ENCODE measurements around the gene CUL5. TPM values are rescaled to one million over a fixed set of nuclear protein-coding genes. Genes with fewer than 3 reads are reported as not detected.
"Not testable (repeated sequence)": the region's sequence is repeated elsewhere in the genome, so short reads cannot be mapped to it uniquely, and the experiment has no call there.

CUL5 gene
- total RNA-seq, 2 donors from 2014 or later: 28.1 to 46.4 TPM

DNA sequence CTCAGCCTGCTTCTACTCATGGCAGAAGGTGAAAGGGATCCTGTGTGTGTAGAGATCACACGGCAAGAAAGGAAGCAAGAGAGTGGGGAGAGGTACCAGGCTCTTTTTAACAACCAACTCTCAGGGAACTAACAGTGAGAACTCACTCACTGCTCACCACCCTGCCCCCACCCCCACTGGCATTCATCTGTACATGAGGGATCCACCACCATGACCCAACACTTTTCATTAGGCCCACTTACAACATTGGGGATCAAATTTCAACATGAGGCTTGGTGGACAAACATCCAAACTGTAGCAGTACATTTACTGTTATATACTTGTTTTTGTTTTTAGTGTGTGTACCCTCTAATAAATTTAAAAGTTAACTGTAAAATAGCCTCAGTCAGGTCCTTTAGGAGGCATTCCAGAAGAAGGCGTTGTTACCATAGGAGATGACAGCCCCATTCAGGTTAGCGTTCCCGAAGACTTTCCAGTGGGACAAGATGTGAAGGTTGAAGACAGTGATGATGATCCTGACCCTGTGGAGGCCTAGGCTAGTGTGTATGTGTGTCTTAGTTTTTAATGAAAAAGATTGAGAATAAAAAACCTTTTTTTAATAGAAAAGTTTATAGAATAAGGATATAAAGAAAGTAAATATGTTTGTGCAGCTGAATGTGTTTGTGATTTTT, 11.3 kb downstream of the CUL5 start:
- peaks cover 4% of the 10 kb centered on the region for H3K4me1 ChIP-seq (replicated peaks)
- H3K4me3 ChIP-seq: no peak overlapping the region
- DNase-seq (ENCODE audit: low spot score): no peak
- H3K9me3 ChIP-seq: no peaks in the 10 kb centered on the region
- no peaks in the 10 kb centered on the region for H3K36me3 ChIP-seq
- H3K27ac ChIP-seq: no peak overlapping the region
- intact Hi-C loops (cut with DNase I): loop anchor here (10.0 kb wide), 1 partner anchor 635 kb away; no protein-coding TSS in a partner anchor
- no peaks in the 10 kb centered on the region for H3K27me3 ChIP-seq (replicated peaks; ENCODE audit: insufficient read depth)
- WGBS: 57% methylated on average over 4 of the region's 4 CpGs
- TF ChIP-seq POLR2A (IDR thresholded peaks at IDR 0.05) (no peak), POLR2AphosphoS5 (IDR thresholded peaks at IDR 0.05) (no peak)
- TF ChIP-seq, protein P1, sequence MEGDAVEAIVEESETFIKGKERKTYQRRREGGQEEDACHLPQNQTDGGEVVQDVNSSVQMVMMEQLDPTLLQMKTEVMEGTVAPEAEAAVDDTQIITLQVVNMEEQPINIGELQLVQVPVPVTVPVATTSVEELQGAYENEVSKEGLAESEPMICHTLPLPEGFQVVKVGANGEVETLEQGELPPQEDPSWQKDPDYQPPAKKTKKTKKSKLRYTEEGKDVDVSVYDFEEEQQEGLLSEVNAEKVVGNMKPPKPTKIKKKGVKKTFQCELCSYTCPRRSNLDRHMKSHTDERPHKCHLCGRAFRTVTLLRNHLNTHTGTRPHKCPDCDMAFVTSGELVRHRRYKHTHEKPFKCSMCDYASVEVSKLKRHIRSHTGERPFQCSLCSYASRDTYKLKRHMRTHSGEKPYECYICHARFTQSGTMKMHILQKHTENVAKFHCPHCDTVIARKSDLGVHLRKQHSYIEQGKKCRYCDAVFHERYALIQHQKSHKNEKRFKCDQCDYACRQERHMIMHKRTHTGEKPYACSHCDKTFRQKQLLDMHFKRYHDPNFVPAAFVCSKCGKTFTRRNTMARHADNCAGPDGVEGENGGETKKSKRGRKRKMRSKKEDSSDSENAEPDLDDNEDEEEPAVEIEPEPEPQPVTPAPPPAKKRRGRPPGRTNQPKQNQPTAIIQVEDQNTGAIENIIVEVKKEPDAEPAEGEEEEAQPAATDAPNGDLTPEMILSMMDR (IDR thresholded peaks at IDR 0.05): no peak

DNA sequence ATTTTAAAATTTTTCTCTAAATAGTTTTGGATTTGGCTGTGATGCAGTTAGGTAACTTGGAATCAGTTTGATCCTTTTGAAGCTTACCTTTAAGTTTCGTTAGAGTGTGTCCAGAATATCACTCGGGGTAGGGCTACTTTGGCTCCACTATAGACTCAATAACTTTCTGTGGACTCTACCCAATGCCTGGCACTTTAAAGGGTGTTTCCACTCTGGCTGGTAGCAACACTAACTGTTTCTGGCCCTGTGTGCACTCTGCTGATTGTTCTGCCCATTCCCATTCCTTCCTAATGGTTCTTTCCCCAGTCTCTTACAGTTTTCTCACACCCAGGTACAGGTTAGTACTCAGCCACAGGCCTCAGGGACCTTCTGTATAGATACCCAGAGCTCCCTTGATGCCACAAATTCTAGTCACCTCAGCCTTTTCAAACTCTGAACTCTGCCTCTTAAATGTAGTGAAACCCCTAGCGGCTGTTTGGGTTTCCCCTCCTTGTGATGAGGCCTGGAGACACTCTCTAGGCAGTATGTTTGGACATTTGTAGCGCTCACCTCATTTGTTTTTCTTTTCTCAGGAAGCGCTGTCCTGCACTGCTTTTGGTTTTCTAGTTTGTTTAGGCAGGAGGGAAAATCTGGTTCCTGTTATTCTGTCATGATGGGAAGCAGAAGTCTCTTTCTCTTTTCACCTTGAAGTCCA, 16.8 kb downstream of the CUL5 start:
- 52% methylated on average over 5 of the region's 5 CpGs for WGBS
- H3K27me3 ChIP-seq (replicated peaks; ENCODE audit: insufficient read depth): no peaks in the 10 kb centered on the region
- no peak overlapping the region for H3K27ac ChIP-seq
- intact Hi-C loops (cut with DNase I): no loop called here
- H3K9me3 ChIP-seq: no peaks in the 10 kb centered on the region
- no peaks in the 10 kb centered on the region for H3K36me3 ChIP-seq
- TF ChIP-seq POLR2A (IDR thresholded peaks at IDR 0.05): no peak
- TF ChIP-seq, protein P1 (IDR thresholded peaks at IDR 0.05): no peak
- TF ChIP-seq POLR2AphosphoS5 (IDR thresholded peaks at IDR 0.05): no peak
- H3K4me3 ChIP-seq: no peak overlapping the region
- no peak for DNase-seq (ENCODE audit: low spot score)
- no peaks in the 10 kb centered on the region for H3K4me1 ChIP-seq (replicated peaks)

DNA sequence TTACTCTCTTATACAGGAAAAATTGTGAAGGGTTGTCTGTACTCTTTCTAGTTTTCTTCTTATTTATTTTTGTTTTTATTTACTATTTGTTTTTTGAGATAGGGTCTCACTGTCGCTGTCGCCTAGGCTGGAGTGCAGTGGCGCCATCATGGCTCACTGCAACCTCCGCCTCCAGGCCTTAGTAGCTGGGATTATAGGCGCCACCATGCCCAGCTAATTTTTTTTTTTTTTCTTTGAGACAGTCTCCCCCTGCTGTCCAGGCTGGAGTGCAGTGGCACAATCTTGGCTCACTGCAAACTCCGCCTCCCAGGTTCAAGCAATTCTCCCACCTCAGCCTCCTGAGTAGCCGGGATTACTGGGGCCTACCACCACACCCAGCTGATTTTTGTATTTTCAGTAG, 18.4 kb downstream of the CUL5 start:
- TF ChIP-seq POLR2A (IDR thresholded peaks at IDR 0.05) (no peak), POLR2AphosphoS5 (IDR thresholded peaks at IDR 0.05) (no peak)
- TF ChIP-seq, protein P1 (IDR thresholded peaks at IDR 0.05): no peak
- WGBS: 93% methylated on average over 7 of the region's 7 CpGs
- Histone ChIP-seq H3K4me3 (no peak overlapping the region), H3K9me3 (no peaks in the 10 kb centered on the region), H3K27me3 (replicated peaks; ENCODE audit: insufficient read depth) (no peaks in the 10 kb centered on the region), H3K4me1 (replicated peaks) (no peaks in the 10 kb centered on the region), H3K27ac (no peak overlapping the region), H3K36me3 (no peaks in the 10 kb centered on the region)
- no peak for DNase-seq (ENCODE audit: low spot score)
- intact Hi-C loops (cut with DNase I): no loop called here

DNA sequence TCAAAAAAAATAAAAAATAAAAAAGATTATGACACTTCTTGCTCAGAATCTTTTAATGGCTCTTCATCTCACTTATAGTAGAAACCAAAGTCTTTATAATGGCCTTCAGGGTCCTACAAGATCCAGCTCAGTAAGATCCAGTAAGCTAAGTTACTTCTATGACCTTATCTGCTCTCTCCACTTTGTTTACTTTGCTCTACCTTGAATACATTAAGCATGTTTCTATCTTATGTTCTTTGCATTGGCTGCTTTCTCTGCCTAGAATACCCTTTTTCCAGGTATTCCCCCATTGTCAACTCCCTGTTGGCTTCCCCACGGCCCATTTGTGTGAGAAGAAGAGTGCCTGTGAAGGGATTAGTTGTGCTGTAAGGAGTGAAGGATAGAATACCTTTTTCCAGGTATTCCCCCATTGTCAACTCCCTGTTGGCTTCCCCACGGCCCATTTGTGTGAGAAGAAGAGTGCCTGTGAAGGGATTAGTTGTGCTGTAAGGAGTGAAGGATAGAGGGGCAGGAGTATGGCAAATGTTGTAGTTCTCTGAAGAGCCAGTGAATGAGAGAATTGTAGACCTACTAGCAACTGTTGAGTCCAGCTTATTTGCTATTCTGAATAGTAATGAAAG, 20.2 kb downstream of the CUL5 start:
- H3K36me3 ChIP-seq; H3K27me3 ChIP-seq (replicated peaks; ENCODE audit: insufficient read depth); H3K9me3 ChIP-seq; DNase-seq (ENCODE audit: low spot score); H3K4me1 ChIP-seq (replicated peaks); H3K4me3 ChIP-seq; H3K27ac ChIP-seq; intact Hi-C loops (cut with DNase I): not testable (repeated sequence)
- WGBS: 88% methylated on average over 2 of the region's 2 CpGs

DNA sequence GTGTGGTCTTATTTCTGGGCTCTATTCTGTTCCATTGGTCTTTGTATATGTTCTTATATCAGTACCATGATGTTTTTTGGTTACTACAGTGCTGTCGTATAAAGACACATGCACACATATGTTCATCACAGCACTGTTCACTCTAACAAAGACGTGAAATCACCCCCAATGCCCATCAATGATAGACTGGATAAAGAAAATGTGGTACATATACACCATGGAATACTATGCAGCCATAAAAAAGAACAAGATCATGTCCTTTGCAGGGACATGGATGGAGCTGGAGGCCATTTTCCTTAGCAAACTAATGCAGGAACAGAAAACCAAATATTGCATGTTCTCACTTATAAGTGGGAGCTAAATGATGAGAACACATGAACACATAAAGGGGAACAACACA, 22.9 kb downstream of the CUL5 start:
- H3K27me3 ChIP-seq (replicated peaks; ENCODE audit: insufficient read depth); H3K36me3 ChIP-seq; H3K4me1 ChIP-seq (replicated peaks); intact Hi-C loops (cut with DNase I); DNase-seq (ENCODE audit: low spot score); H3K4me3 ChIP-seq; H3K27ac ChIP-seq; H3K9me3 ChIP-seq: not testable (repeated sequence)
- 98% methylated on average over 2 of the region's 2 CpGs for WGBS

Measured in prostate gland (tissue), 2 donors.